Mesenchymal stem cell (in vitro differentiated cells and primary cell): ENCODE results near the gene SYNE2.
A peak's percentile ranks its signal among the peaks of the same experiment; 100 is the strongest.

ENCODE experiments used
- DNase-seq: peaks from one replicate; pipeline ENCODE4 v3.0.0-alpha.2; 2013
- H2AFZ ChIP-seq: one replicate; pipeline ENCODE4 v1.6.1; 2013; ENCODE audit warnings: low read depth, mild to moderate bottlenecking, control low read depth, inconsistent platforms, low read length, moderate library complexity
- H2AK5ac ChIP-seq: 2 replicates; pipeline ENCODE4 v1.6.1; 2013; ENCODE audit warnings: low read length, moderate library complexity, mild to moderate bottlenecking, inconsistent platforms; ENCODE audit not compliant: severe bottlenecking
- H2BK120ac ChIP-seq: one replicate; pipeline ENCODE4 v1.6.1; 2013; ENCODE audit warnings: low read depth, mild to moderate bottlenecking, inconsistent platforms, low read length, moderate library complexity
- H2BK12ac ChIP-seq, 2 experiments: one replicate each; pipeline ENCODE4 v1.6.1; 2013; ENCODE audit warnings: inconsistent platforms in 2 of 2, low read length in 2 of 2, mild to moderate bottlenecking in 2 of 2, moderate library complexity in 2 of 2, control low read depth in 1 of 2
- H2BK15ac ChIP-seq: one replicate; pipeline ENCODE4 v1.6.1; 2013; ENCODE audit warnings: mild to moderate bottlenecking, low read depth, inconsistent platforms; ENCODE audit not compliant: poor library complexity, severe bottlenecking
- H2BK5ac ChIP-seq: 2 replicates; pipeline ENCODE4 v1.6.1; 2013; ENCODE audit warnings: low read depth, mild to moderate bottlenecking, low read length, control low read depth, inconsistent platforms; ENCODE audit not compliant: poor library complexity, severe bottlenecking
- H3K14ac ChIP-seq, 2 experiments: one replicate each; pipeline ENCODE4 v1.6.1; 2013; ENCODE audit warnings: inconsistent platforms in 2 of 2, low read length in 2 of 2, control low read depth in 1 of 2, mild to moderate bottlenecking in 1 of 2, moderate library complexity in 1 of 2
- H3K18ac ChIP-seq, 2 experiments: one replicate each; pipeline ENCODE4 v1.6.1; 2013; ENCODE audit warnings: inconsistent platforms in 2 of 2, low read length in 2 of 2, control low read depth in 1 of 2, low read depth in 1 of 2, mild to moderate bottlenecking in 1 of 2
- H3K23ac ChIP-seq, 2 experiments: one replicate each; pipeline ENCODE4 v1.6.1; 2013; ENCODE audit warnings: inconsistent platforms in 2 of 2, low read length in 2 of 2, mild to moderate bottlenecking in 2 of 2, moderate library complexity in 2 of 2, control low read depth in 1 of 2
- H3K27ac ChIP-seq: 2 replicates; pipeline ENCODE4 v1.5.1; 2013; ENCODE audit warnings: mild to moderate bottlenecking, moderate library complexity, low read length, control low read depth, inconsistent platforms; ENCODE audit not compliant: poor library complexity, severe bottlenecking
- H3K27me3 ChIP-seq, 2 experiments: 2 replicates each; pipeline versions ENCODE4 v1.6.1 to v1.7.0; 2013; ENCODE audit warnings: low read length in 2 of 2, mild to moderate bottlenecking in 2 of 2, moderate library complexity in 2 of 2, control low read depth in 1 of 2, inconsistent platforms in 1 of 2; ENCODE audit not compliant: control insufficient read depth in 1 of 2, insufficient read depth in 1 of 2
- H3K36me3 ChIP-seq, 2 experiments: 2 replicates each; pipeline versions ENCODE4 v1.6.1 to v1.7.0; 2013; ENCODE audit warnings: low read length in 2 of 2, control low read depth in 1 of 2, inconsistent platforms in 1 of 2, low read depth in 1 of 2, mild to moderate bottlenecking in 1 of 2; ENCODE audit not compliant: insufficient read depth in 2 of 2, control insufficient read depth in 1 of 2
- H3K4ac ChIP-seq, 2 experiments: one replicate each; pipeline ENCODE4 v1.6.1; 2013; ENCODE audit warnings: inconsistent platforms in 2 of 2, low read length in 2 of 2, mild to moderate bottlenecking in 2 of 2, moderate library complexity in 2 of 2, control low read depth in 1 of 2, low read depth in 1 of 2
- H3K4me1 ChIP-seq: 2 replicates; pipeline ENCODE4 v1.6.1; 2013; ENCODE audit warnings: low read depth, low read length, control low read depth; ENCODE audit not compliant: control insufficient read depth, insufficient read depth
- H3K4me2 ChIP-seq: 2 replicates; pipeline ENCODE4 v1.6.1; 2013; ENCODE audit warnings: low read length, mild to moderate bottlenecking, inconsistent platforms; ENCODE audit not compliant: poor library complexity, severe bottlenecking
- H3K4me3 ChIP-seq, 2 experiments: 2 replicates each; pipeline versions ENCODE4 v1.5.1 to v1.7.0; 2013; ENCODE audit warnings: low read length in 2 of 2, mild to moderate bottlenecking in 2 of 2, control low read depth in 1 of 2, low read depth in 1 of 2; ENCODE audit not compliant: insufficient read depth in 1 of 2
- H3K79me1 ChIP-seq: replicated peaks from 2 replicates; pipeline ENCODE4 v1.6.1; 2013; ENCODE audit warnings: mild to moderate bottlenecking, control low read depth, low read length, inconsistent platforms; ENCODE audit not compliant: poor library complexity, severe bottlenecking
- H3K9ac ChIP-seq: 2 replicates; pipeline ENCODE4 v1.7.0; 2013; ENCODE audit warnings: mild to moderate bottlenecking, low read length, moderate library complexity
- H3K9me3 ChIP-seq: 2 replicates; pipeline ENCODE4 v1.7.0; 2013; ENCODE audit warnings: mild to moderate bottlenecking, low read length; ENCODE audit not compliant: control insufficient read depth
- H4K8ac ChIP-seq: one replicate; pipeline ENCODE4 v1.6.1; 2013; ENCODE audit warnings: inconsistent platforms, mild to moderate bottlenecking, low read length, moderate library complexity
- H4K91ac ChIP-seq: one replicate; pipeline ENCODE4 v1.6.1; 2013; ENCODE audit warnings: mild to moderate bottlenecking, low read length, inconsistent platforms
- WGBS: methylation state at CpG from one replicate; pipeline ENCODE4 v1.1.7; 2013; ENCODE audit warnings: mixed read lengths; 5-methylcytosine and 5-hydroxymethylcytosine counted together

The SYNE2 gene

GRCh38 chr14:64059454-64060198 lies 206.8 kb downstream of the SYNE2 start:
- WGBS, result 89% methylated on average over 6 of the region's 6 CpGs
- H2AK5ac ChIP-seq, result peak overlapping the region; percentile 79

GRCh38 chr14:64060199-64060545 lies 207.4 kb downstream of the SYNE2 start:
- Histone ChIP-seq H3K27ac (no peak overlapping the region), H3K18ac (peak overlapping the region in 1 of 2 experiments; percentile 9), H2AFZ (no peak overlapping the region), H3K27me3 (no peaks in the 10 kb centered on the region), H2BK120ac (no peak overlapping the region), H2BK15ac (no peak overlapping the region), H4K8ac (no peak overlapping the region), H2AK5ac (peak overlapping the region; percentile 26), H3K4me3 (no peak overlapping the region), H3K4ac (no peak overlapping the region), H2BK12ac (no peak overlapping the region), H3K23ac (no peak overlapping the region), H3K14ac (no peak overlapping the region), H3K9ac (no peak overlapping the region), H2BK5ac (no peak overlapping the region), H3K4me2 (no peak overlapping the region), H3K79me1 (peaks cover 6% of the 10 kb centered on the region), H3K4me1 (peaks cover 6% of the 10 kb centered on the region), H4K91ac (no peak overlapping the region), H3K36me3 (peaks cover 3 to 7% of the 10 kb centered on the region in 2 experiments), H3K9me3 (no peaks in the 10 kb centered on the region)
- DNase-seq, result no peak
- WGBS, result 92% methylated on average over 1 of the region's 1 CpG

More at GRCh38 chr14:64059454-64060198, 206.8 kb downstream of the SYNE2 start:
- H3K9ac ChIP-seq, result no peak overlapping the region
- H3K23ac ChIP-seq, result peak overlapping the region in 1 of 2 experiments; percentile 52
- no peak for DNase-seq
- H2BK15ac ChIP-seq, result no peak overlapping the region
- H3K14ac ChIP-seq, result no peak overlapping the region
- no peak overlapping the region for H4K8ac ChIP-seq
- H2BK12ac ChIP-seq, result no peak overlapping the region
- H3K36me3 ChIP-seq, result peaks cover 3 to 7% of the 10 kb centered on the region in 2 experiments
- peaks cover 6% of the 10 kb centered on the region for H3K4me1 ChIP-seq
- peaks cover 6% of the 10 kb centered on the region for H3K79me1 ChIP-seq
- peak overlapping the region in 1 of 2 experiments; percentile 21 for H3K18ac ChIP-seq
- H3K9me3 ChIP-seq, result no peaks in the 10 kb centered on the region
- no peak overlapping the region for H3K4me2 ChIP-seq
- no peak overlapping the region for H3K4me3 ChIP-seq
- H4K91ac ChIP-seq, result no peak overlapping the region
- H2AFZ ChIP-seq, result no peak overlapping the region
- no peak overlapping the region for H2BK120ac ChIP-seq
- H3K4ac ChIP-seq, result peak overlapping the region in 1 of 2 experiments; percentile 37
- no peak overlapping the region for H2BK5ac ChIP-seq
- H3K27me3 ChIP-seq, result no peaks in the 10 kb centered on the region
- H3K27ac ChIP-seq, result no peak overlapping the region

- H3K4me2 ChIP-seq, result no peak overlapping the region
- H3K9me3 ChIP-seq, result no peaks in the 10 kb centered on the region
- DNase-seq, result no peak
- no peak overlapping the region for H3K27ac ChIP-seq
- H3K27me3 ChIP-seq, result no peaks in the 10 kb centered on the region
- peaks cover 3 to 7% of the 10 kb centered on the region in 2 experiments for H3K36me3 ChIP-seq
- H3K14ac ChIP-seq, result peak overlapping the region in 1 of 2 experiments; percentile 35
- H3K18ac ChIP-seq, result peak overlapping the region in 1 of 2 experiments; percentile 2
- H2BK120ac ChIP-seq, result no peak overlapping the region
- no peak overlapping the region for H2AK5ac ChIP-seq
- H2AFZ ChIP-seq, result no peak overlapping the region
- 92% methylated on average over 3 of the region's 5 CpGs for WGBS
- no peak overlapping the region for H3K4me3 ChIP-seq
- peaks cover 6% of the 10 kb centered on the region for H3K4me1 ChIP-seq
- no peak overlapping the region for H4K8ac ChIP-seq
- no peak overlapping the region for H2BK5ac ChIP-seq
- no peak overlapping the region for H3K23ac ChIP-seq
- H3K9ac ChIP-seq, result no peak overlapping the region
- no peak overlapping the region for H2BK12ac ChIP-seq
- H3K4ac ChIP-seq, result no peak overlapping the region
- peak overlapping the region; percentile 7 for H4K91ac ChIP-seq
- H3K79me1 ChIP-seq, result peaks cover 6% of the 10 kb centered on the region
- no peak overlapping the region for H2BK15ac ChIP-seq
These were observed 207.9 kb downstream of the SYNE2 start for GRCh38 chr14:64060648-64061096.

- Histone ChIP-seq H4K8ac (no peak overlapping the region), H2AFZ (no peak overlapping the region)
- WGBS, result no CpG with 5 or more reads among the region's 1 CpG
These were observed 208.3 kb downstream of the SYNE2 start for GRCh38 chr14:64061115-64061514.

More at GRCh38 chr14:64061115-64061514, 208.3 kb downstream of the SYNE2 start:
- no peaks in the 10 kb centered on the region for H3K27me3 ChIP-seq
- no peaks in the 10 kb centered on the region for H3K9me3 ChIP-seq
- H2BK5ac ChIP-seq, result no peak overlapping the region
- H3K4ac ChIP-seq, result no peak overlapping the region
- no peak overlapping the region for H3K14ac ChIP-seq
- no peak overlapping the region for H3K18ac ChIP-seq
- peaks cover 4% of the 10 kb centered on the region for H3K79me1 ChIP-seq
- no peak overlapping the region for H2BK120ac ChIP-seq
- DNase-seq, result no peak
- no peak overlapping the region for H3K9ac ChIP-seq
- no peak overlapping the region for H4K91ac ChIP-seq
- peaks cover 6% of the 10 kb centered on the region for H3K4me1 ChIP-seq
- H2BK15ac ChIP-seq, result no peak overlapping the region
- H3K36me3 ChIP-seq, result peaks cover 3 to 7% of the 10 kb centered on the region in 2 experiments
- H2AK5ac ChIP-seq, result no peak overlapping the region
- H2BK12ac ChIP-seq, result no peak overlapping the region
- H3K27ac ChIP-seq, result no peak overlapping the region
- no peak overlapping the region for H3K4me2 ChIP-seq
- no peak overlapping the region for H3K4me3 ChIP-seq
- no peak overlapping the region for H3K23ac ChIP-seq
